HG03196 (cell line): Measurements from ENCODE around the gene PCDH1.

Source experiments
- ATAC-seq: cut with Tn5 transposase; IDR thresholded peaks from one replicate; pipeline ENCODE4 v1.9.1; 2021; ENCODE audit not compliant: unreplicated experiment

Gene PCDH1

GRCh38 chr5:141812512-141812911 is 65.7 kb downstream of the PCDH1 start:
- ATAC-seq = no peak

- ATAC-seq = no peak
Measured at GRCh38 chr5:141811287-141812155, 66.7 kb downstream of the PCDH1 start.

- ATAC-seq = no peak
Measured at GRCh38 chr5:141810702-141811101, 67.5 kb downstream of the PCDH1 start.

GRCh38 chr5:141809380-141810096 is 68.7 kb downstream of the PCDH1 start:
- no peak for ATAC-seq

- ATAC-seq = no peak
Measured at GRCh38 chr5:141808857-141809256, 69.4 kb downstream of the PCDH1 start.

- ATAC-seq = no peak
Measured at GRCh38 chr5:141807732-141808131, 70.5 kb downstream of the PCDH1 start.

GRCh38 chr5:141807329-141807728 is 70.9 kb downstream of the PCDH1 start:
- ATAC-seq = no peak

GRCh38 chr5:141806626-141807025 is 71.6 kb downstream of the PCDH1 start:
- no peak for ATAC-seq

- ATAC-seq = no peak
Measured at GRCh38 chr5:141805874-141806595, 72.2 kb downstream of the PCDH1 start.

- no peak for ATAC-seq
Measured at GRCh38 chr5:141804475-141804874, 73.7 kb downstream of the PCDH1 start.
